HepG2 (cell line): ENCODE measurements around the gene VPS25. TPM values are rescaled to one million over a fixed set of nuclear protein-coding genes. Genes with fewer than 3 reads are reported as not detected.

ENCODE experiments used
- ATF7 ChIP-seq, 2 experiments: fragments of 450-650 bp in 1 of 2; sonication (generic) in 1 of 2; formaldehyde crosslinking in 1 of 2; IDR thresholded peaks; 2 replicates each; pipeline versions ENCODE4 v1.4.0 to v1.6.1; 2016 to 2020; ENCODE audit warnings: antibody characterized with exemption in 1 of 2, mild to moderate bottlenecking in 1 of 2, missing genetic modification reagents in 1 of 2
- ATM ChIP-seq: fragments of 450-650 bp; IDR thresholded peaks from 2 replicates; pipeline ENCODE4 v1.7.1; 2017; ENCODE audit warnings: mild to moderate bottlenecking, borderline replicate concordance
- CEBPB ChIP-seq: IDR thresholded peaks from 2 replicates; pipeline ENCODE4 v1.6.1; 2011; ENCODE audit warnings: low read depth, low read length, improper control_type of control experiment, borderline replicate concordance
- CHD2 ChIP-seq: IDR thresholded peaks from 2 replicates; pipeline ENCODE4 v1.6.1; 2011; ENCODE audit warnings: low read depth, low read length, improper control_type of control experiment
- DNMT3B ChIP-seq: conservative IDR thresholded peaks from 2 replicates; pipeline ENCODE4 v1.6.1; 2016; ENCODE audit warnings: missing biosample characterization, control low read depth
- E2F1 ChIP-seq: sonication (generic); formaldehyde crosslinking; IDR thresholded peaks from 2 replicates; pipeline ENCODE4 v1.5.0; 2020; ENCODE audit warnings: missing genetic modification reagents
- ELF1 ChIP-seq: sonication (generic); formaldehyde crosslinking; IDR thresholded peaks from 2 replicates; pipeline ENCODE4 v1.4.0; 2020; ENCODE audit warnings: missing genetic modification reagents
- GATAD2A ChIP-seq: IDR thresholded peaks from 2 replicates; pipeline ENCODE4 v1.6.1; 2016
- GZF1 ChIP-seq: sonication (generic); formaldehyde crosslinking; IDR thresholded peaks from 2 replicates; pipeline ENCODE4 v1.5.1; 2020; ENCODE audit warnings: mild to moderate bottlenecking, missing genetic modification reagents
- HNRNPLL ChIP-seq: fragments of 200-400 bp; formaldehyde crosslinking; IDR thresholded peaks from 2 replicates; pipeline ENCODE4 v1.6.1; 2017; ENCODE audit warnings: mild to moderate bottlenecking, low read depth, low read length; ENCODE audit not compliant: poor library complexity, severe bottlenecking
- HNRNPUL1 ChIP-seq: fragments of 200-400 bp; formaldehyde crosslinking; IDR thresholded peaks from 2 replicates; pipeline ENCODE4 v1.6.1; 2017; ENCODE audit warnings: low read depth, mild to moderate bottlenecking, low read length, moderate library complexity
- MIXL1 ChIP-seq: IDR thresholded peaks from 2 replicates; pipeline ENCODE4 v1.6.1; 2016
- MYNN ChIP-seq: sonication (generic); formaldehyde crosslinking; IDR thresholded peaks from 2 replicates; pipeline ENCODE4 v1.4.0; 2020; ENCODE audit warnings: mild to moderate bottlenecking, low read depth, missing genetic modification reagents
- NCOA1 ChIP-seq: sonication (generic); formaldehyde crosslinking; IDR thresholded peaks from 2 replicates; pipeline ENCODE4 v1.9.0; 2021; ENCODE audit warnings: missing genetic modification reagents
- POLR2AphosphoS2 ChIP-seq: IDR thresholded peaks from 2 replicates; pipeline ENCODE4 v1.6.1; 2011; ENCODE audit warnings: low read depth, low read length, improper control_type of control experiment
- SMAD3 ChIP-seq: sonication (generic); formaldehyde crosslinking; IDR thresholded peaks from 2 replicates; pipeline ENCODE4 v1.4.0; 2020; ENCODE audit warnings: missing genetic modification reagents
- SMAD9 ChIP-seq: sonication (generic); formaldehyde crosslinking; IDR thresholded peaks from 2 replicates; pipeline ENCODE4 v1.5.1; 2020; ENCODE audit warnings: mild to moderate bottlenecking, missing genetic modification reagents
- SSRP1 ChIP-seq: IDR thresholded peaks from 2 replicates; pipeline ENCODE4 v1.6.1; 2016; ENCODE audit warnings: control low read depth
- SYNCRIP ChIP-seq: fragments of 200-400 bp; formaldehyde crosslinking; IDR thresholded peaks from 2 replicates; pipeline ENCODE4 v1.6.1; 2018; ENCODE audit warnings: mild to moderate bottlenecking, low read depth, low read length; ENCODE audit not compliant: insufficient read depth
- TEAD2 ChIP-seq: sonication (generic); formaldehyde crosslinking; IDR thresholded peaks from 2 replicates; pipeline ENCODE4 v1.9.0; 2021; ENCODE audit warnings: missing genetic modification reagents
- TSC22D2 ChIP-seq: sonication (generic); formaldehyde crosslinking; IDR thresholded peaks from 2 replicates; pipeline ENCODE4 v1.5.1; 2020; ENCODE audit warnings: missing genetic modification reagents, mild to moderate bottlenecking, borderline replicate concordance
- ZBTB10 ChIP-seq: sonication (generic); formaldehyde crosslinking; IDR thresholded peaks from 2 replicates; pipeline ENCODE4 v1.4.0; 2020; ENCODE audit warnings: missing genetic modification reagents, borderline replicate concordance
- ZMAT3 ChIP-seq: sonication (generic); formaldehyde crosslinking; conservative IDR thresholded peaks from 2 replicates; pipeline ENCODE4 v1.7.0; 2021; ENCODE audit warnings: missing genetic modification reagents
- ZNF143 ChIP-seq: sonication (generic); formaldehyde crosslinking; IDR thresholded peaks from 2 replicates; pipeline ENCODE4 v1.4.0; 2020; ENCODE audit warnings: missing genetic modification reagents
- ZNF468 ChIP-seq: sonication (generic); formaldehyde crosslinking; IDR thresholded peaks from 2 replicates; pipeline ENCODE4 v1.8.0; 2022; ENCODE audit warnings: mild to moderate bottlenecking, moderate library complexity, missing genetic modification reagents
- ZNF496 ChIP-seq: sonication (generic); formaldehyde crosslinking; IDR thresholded peaks from 2 replicates; pipeline ENCODE4 v1.8.1; 2023; ENCODE audit warnings: mild to moderate bottlenecking, moderate library complexity, missing genetic modification reagents; ENCODE audit not compliant: insufficient replicate concordance
- ZNF660 ChIP-seq: sonication (generic); formaldehyde crosslinking; IDR thresholded peaks from 2 replicates; pipeline ENCODE4 v1.5.1; 2020; ENCODE audit warnings: mild to moderate bottlenecking, low read depth, missing genetic modification reagents, borderline replicate concordance
- ZNF749 ChIP-seq: sonication (generic); formaldehyde crosslinking; IDR thresholded peaks from 2 replicates; pipeline ENCODE4 v1.8.0; 2022; ENCODE audit warnings: mild to moderate bottlenecking, missing genetic modification reagents, moderate library complexity, borderline replicate concordance
- ZNF780A ChIP-seq: sonication (generic); formaldehyde crosslinking; IDR thresholded peaks from 2 replicates; pipeline ENCODE4 v1.8.0; 2022; ENCODE audit warnings: mild to moderate bottlenecking, missing genetic modification reagents, moderate library complexity
- ZSCAN12 ChIP-seq: sonication (generic); formaldehyde crosslinking; IDR thresholded peaks from 2 replicates; pipeline ENCODE4 v1.9.0; 2021; ENCODE audit warnings: mild to moderate bottlenecking, missing genetic modification reagents
- polyA plus RNA-seq, 8 experiments: library from polyadenylated mRNA; depleted of rRNA in 3 of 8; stranded (reverse) in 7 of 8; unstranded in 1 of 8; fragments of >200 nt; fragmentation: Illumina TruSeq in 4 of 8; extraction: Trizol in 4 of 8; gene quantifications; 2 replicates each; pipeline versions ENCODE4 v1.2.1 to v1.2.3, GENCODE V29; 2011 to 2016; ENCODE audit warnings: low read depth in 4 of 8, missing spikeins in 1 of 8, mixed read lengths in 1 of 8; ENCODE audit not compliant: insufficient read depth in 1 of 8
- total RNA-seq, 5 experiments: library from RNA; depleted of rRNA; stranded (reverse); fragments of >200 nt; fragmentation: Illumina TruSeq; extraction: Trizol; gene quantifications; 2 replicates each; pipeline ENCODE4 v1.2.3, GENCODE V29; 2016; ENCODE audit warnings: low read depth in 1 of 5

VPS25 gene
- total and polyA plus RNA-seq, 2 of the 13 experiments (the other 11 are each of a cell fraction or from before 2014, with no cell fraction given): 161 to 249 TPM

- TF ChIP-seq ELF1: no peak
- TF ChIP-seq MIXL1 (CRISPR knock-in tag): no peak; the same call in 1 of the 2 replicates
- no peak for TF ChIP-seq ZMAT3
- TF ChIP-seq DNMT3B (CRISPR knock-in tag): no peak
- peak; percentile 78; the same call in 1 of the 2 replicates for TF ChIP-seq ZSCAN12 (CRISPR knock-in tag)
- TF ChIP-seq GZF1 (CRISPR knock-in tag): no peak
- TF ChIP-seq TEAD2 (CRISPR knock-in tag): peak; percentile 78; the same call in 1 of the 2 replicates
- TF ChIP-seq ZNF780A (CRISPR knock-in tag): no peak; the same call in 1 of the 2 replicates
- no peak for TF ChIP-seq NCOA1 (CRISPR knock-in tag)
- TF ChIP-seq CHD2: no peak
- no peak for TF ChIP-seq ZNF468 (CRISPR knock-in tag)
- TF ChIP-seq SYNCRIP: no peak
- peak; percentile 21; the same call in 1 of the 2 replicates for TF ChIP-seq SMAD9 (CRISPR knock-in tag)
- no peak for TF ChIP-seq CEBPB
- no peak for TF ChIP-seq ATM
- no peak; the same call in 1 of the 2 replicates for TF ChIP-seq SSRP1 (CRISPR knock-in tag)
- peak; percentile 44; the same call in 1 of the 2 replicates for TF ChIP-seq GATAD2A (CRISPR knock-in tag)
- TF ChIP-seq HNRNPUL1: no peak
- peak; percentile 30; the same call in 1 of the 2 replicates for TF ChIP-seq ZBTB10 (CRISPR knock-in tag)
- no peak for TF ChIP-seq MYNN (CRISPR knock-in tag)
- TF ChIP-seq ATF7 (IDR thresholded peaks at IDR 0.05): no peak
- no peak for TF ChIP-seq ATF7 (CRISPR knock-in tag; IDR thresholded peaks at IDR 0.05)
- TF ChIP-seq TSC22D2 (CRISPR knock-in tag): no peak
- peak; percentile 16 for TF ChIP-seq HNRNPLL
- TF ChIP-seq SMAD3 (CRISPR knock-in tag): peak; percentile 56; the same call in 1 of the 2 replicates
- no peak for TF ChIP-seq E2F1 (CRISPR knock-in tag)
- TF ChIP-seq ZNF660 (CRISPR knock-in tag): no peak
- TF ChIP-seq POLR2AphosphoS2: no peak
- TF ChIP-seq ZNF749 (CRISPR knock-in tag): peak; percentile 83; the same call in 1 of the 2 replicates
- TF ChIP-seq ZNF143 (CRISPR knock-in tag): peak; percentile 37
- no peak for TF ChIP-seq ZNF496
Observed at GRCh38 chr17:42744283-42744805, 28.9 kb upstream of the VPS25 start (continued).
